GM12878 (cell line): ENCODE data around the gene AK8. TPM values are rescaled to one million over a fixed set of nuclear protein-coding genes. Genes with fewer than 3 reads are reported as not detected.

Source experiments
- ATAC-seq: fragments of 200-7000 bp; cut with Tn5 transposase; 3 replicates; pipeline ENCODE4 v1.9.1; 2020; ENCODE audit warnings: mild to moderate bottlenecking, moderate library complexity
- Bru-seq: library from RNA; stranded (reverse); fragments of 400-500 nt; gene quantifications from one replicate; lab custom pipeline; 2021; lab: Mats Ljungman, UMichigan
- BruChase-seq, 2 experiments: library from RNA; stranded (reverse); fragments of 400-500 nt; gene quantifications; one replicate each; lab custom pipeline; 2021; lab: Mats Ljungman, UMichigan
- BruUV-seq: library from RNA; stranded (reverse); fragments of 400-500 nt; replicated peaks from 2 replicates; lab custom pipeline; 2021; lab: Mats Ljungman, UMichigan
- CTCF ChIA-PET: fragments of 300-600 bp; sonication (Branson Sonifier 250); formaldehyde crosslinking; extraction: SDS; loops from one replicate; lab custom pipeline; 2021; ENCODE audit warnings: inconsistent platforms; lab: Yijun Ruan, JAX
- POLR2A ChIA-PET: fragments of 350-600 bp; formaldehyde crosslinking; extraction: SDS; loops from one replicate; lab custom pipeline; 2021; ENCODE audit warnings: inconsistent platforms; lab: Charles Lee
- RAD21 ChIA-PET: fragments of 300-600 bp; sonication (Branson Sonifier 250); formaldehyde crosslinking; loops from one replicate; lab custom pipeline; 2023; ENCODE audit warnings: antibody characterized with exemption; ENCODE audit not compliant: unreplicated experiment; lab: Charles Lee
- SMC1A ChIA-PET: fragments of 300-600 bp; sonication (Branson Sonifier 250); formaldehyde crosslinking; loops from one replicate; lab custom pipeline; 2023; ENCODE audit not compliant: unreplicated experiment, uncharacterized antibody; lab: Charles Lee
- DNase-seq: peaks from one replicate; pipeline ENCODE4 v3.0.0-alpha.2; 2011; ENCODE audit warnings: low read depth, low spot score
- FAIRE-seq: peaks from 3 replicates; lab custom pipeline; 2011; peaks lifted over from hg19 to GRCh38; lab: Jason Lieb, UNC
- H2AFZ ChIP-seq: 2 replicates; pipeline ENCODE4 v1.6.0; 2011; ENCODE audit warnings: low read depth, low read length, control low read depth; ENCODE audit not compliant: control insufficient read depth
- H3K27ac ChIP-seq: 2 replicates; pipeline ENCODE4 v1.5.1; 2011; ENCODE audit warnings: control low read depth; ENCODE audit not compliant: control insufficient read depth, insufficient read depth
- H3K27me3 ChIP-seq, 2 experiments: replicated peaks in 1 of 2; 2 replicates each; pipeline versions ENCODE4 v1.6.0 to v1.6.1; 2011; ENCODE audit warnings: low read length in 1 of 2; ENCODE audit not compliant: control insufficient read depth in 2 of 2, insufficient read depth in 2 of 2
- H3K36me3 ChIP-seq, 2 experiments: 2 replicates each; pipeline ENCODE4 v1.5.1; 2011; ENCODE audit warnings: low read length in 1 of 2; ENCODE audit not compliant: control insufficient read depth in 2 of 2, insufficient read depth in 2 of 2
- H3K4me1 ChIP-seq: 2 replicates; pipeline ENCODE4 v1.6.1; 2011; ENCODE audit warnings: mild to moderate bottlenecking, low read length, moderate library complexity, mixed read lengths; ENCODE audit not compliant: control insufficient read depth, insufficient read depth
- H3K4me2 ChIP-seq: 2 replicates; pipeline ENCODE4 v1.6.0; 2011; ENCODE audit warnings: control low read depth; ENCODE audit not compliant: control insufficient read depth, insufficient read depth
- H3K4me3 ChIP-seq: fragments of 200-600 bp; sonication (generic); 2 replicates; pipeline ENCODE4 v1.5.1; 2016
- H3K79me2 ChIP-seq: 2 replicates; pipeline ENCODE4 v1.6.0; 2011; ENCODE audit warnings: low read length; ENCODE audit not compliant: control insufficient read depth, insufficient read depth
- H3K9ac ChIP-seq: 2 replicates; pipeline ENCODE4 v1.8.0; 2011; ENCODE audit warnings: low read length, control low read depth, mixed read lengths; ENCODE audit not compliant: control insufficient read depth, insufficient read depth
- H3K9me3 ChIP-seq: replicated peaks from 3 replicates; pipeline ENCODE4 v1.5.1; 2011; ENCODE audit warnings: mild to moderate bottlenecking, low read length; ENCODE audit not compliant: control insufficient read depth, insufficient read depth
- H4K20me1 ChIP-seq: 2 replicates; pipeline ENCODE4 v1.6.0; 2011; ENCODE audit not compliant: control insufficient read depth, insufficient read depth
- ATF3 ChIP-seq: IDR thresholded peaks from 2 replicates; pipeline ENCODE4 v1.6.1; 2011; ENCODE audit warnings: low read depth, mild to moderate bottlenecking, low read length, moderate library complexity, borderline replicate concordance; ENCODE audit errors: extremely low read depth
- BCLAF1 ChIP-seq: fragments of 450-650 bp; IDR thresholded peaks from 2 replicates; pipeline ENCODE4 v1.6.1; 2017; ENCODE audit warnings: antibody characterized with exemption, mild to moderate bottlenecking, moderate library complexity
- BHLHE40 ChIP-seq, 2 experiments: fragments of 450-650 bp in 1 of 2; IDR thresholded peaks; 2 replicates each; pipeline ENCODE4 v1.6.1; 2011 to 2017; ENCODE audit warnings: low read depth in 2 of 2, borderline replicate concordance in 1 of 2, improper control_type of control experiment in 1 of 2, low read length in 1 of 2, mild to moderate bottlenecking in 1 of 2
- CBFB ChIP-seq: IDR thresholded peaks from 2 replicates; pipeline ENCODE4 v1.6.1; 2016; ENCODE audit warnings: antibody characterized with exemption, low read depth
- GABPA ChIP-seq: IDR thresholded peaks from 2 replicates; pipeline ENCODE4 v1.6.1; 2014; ENCODE audit warnings: antibody characterized with exemption, low read depth, mild to moderate bottlenecking, inconsistent platforms
- MTA2 ChIP-seq: fragments of 450-650 bp; IDR thresholded peaks from 2 replicates; pipeline ENCODE4 v1.6.1; 2016; ENCODE audit warnings: low read depth, mild to moderate bottlenecking, moderate library complexity
- POLR2A ChIP-seq: IDR thresholded peaks from 2 replicates; pipeline ENCODE4 v1.6.1; 2011; ENCODE audit warnings: low read depth, mild to moderate bottlenecking, low read length
- POLR2AphosphoS2 ChIP-seq: IDR thresholded peaks from 2 replicates; pipeline ENCODE4 v1.6.1; 2011; ENCODE audit warnings: low read depth, mild to moderate bottlenecking, low read length, improper control_type of control experiment, moderate library complexity
- TCF7 ChIP-seq: IDR thresholded peaks from 2 replicates; pipeline ENCODE4 v1.6.1; 2014; ENCODE audit warnings: antibody characterized with exemption, borderline replicate concordance
- YY1 ChIP-seq: IDR thresholded peaks from 2 replicates; pipeline ENCODE4 v1.6.1; 2011; ENCODE audit warnings: low read depth, mild to moderate bottlenecking, low read length
- WGBS: methylation state at CpG from one replicate; pipeline ENCODE4 v1.1.6; 2016; ENCODE audit warnings: low lambda C conversion rate; ENCODE audit not compliant: insufficient replicate concordance, insufficient coverage; ENCODE audit errors: missing lambda C conversion rate; 5-methylcytosine and 5-hydroxymethylcytosine counted together
- in situ Hi-C: fragments of 300-500 bp; cut with MboI; formaldehyde crosslinking; loops from 9 replicates; pipeline ENCODE4 v1.14.3; 2018; ENCODE audit warnings: mixed read lengths
- intact Hi-C: fragments of 100-400 bp; cut with micrococcal nuclease; formaldehyde crosslinking; loops from one replicate; pipeline ENCODE4 v1.14.2; 2022; ENCODE audit not compliant: unreplicated experiment
- long read RNA-seq, 2 experiments: library from polyadenylated mRNA; unstranded; transcript quantifications; one replicate each; pipeline ENCODE4 v2.0.0, GENCODE V29; 2019 to 2020
- polyA minus RNA-seq, 3 experiments: library from RNA; depleted of rRNA, polyadenylated mRNA; stranded (reverse); fragments of >200 nt; gene quantifications; 2 replicates each; pipeline ENCODE4 v1.2.3, GENCODE V29; 2011
- polyA plus RNA-seq, 11 experiments: library from polyadenylated mRNA; depleted of rRNA in 4 of 11; unstranded in 6 of 11; stranded (reverse) in 5 of 11; fragments of >200 nt; fragmentation: Nextera tagmentation in 4 of 11; fragmentation: Illumina TruSeq in 1 of 11; extraction: Ambion mirVana in 4 of 11; extraction: Trizol in 1 of 11; gene quantifications; 1 replicate in 1 of 11; 2 replicates in 10 of 11; pipeline versions ENCODE4 v1.2.1 to v1.2.3, GENCODE V29; 2011 to 2016; ENCODE audit warnings: inconsistent platforms in 2 of 11, missing spikeins in 2 of 11, low read depth in 1 of 11
- total RNA-seq, 4 experiments: library from RNA; depleted of rRNA in 3 of 4; stranded (reverse); fragments of >200 nt in 3 of 4; fragmentation: Illumina TruSeq in 1 of 4; extraction: Trizol in 1 of 4; gene quantifications; 2 replicates each; pipeline versions ENCODE4 v1.2.1 to v1.2.3, GENCODE V29; 2013 to 2021

The AK8 gene, protein sequence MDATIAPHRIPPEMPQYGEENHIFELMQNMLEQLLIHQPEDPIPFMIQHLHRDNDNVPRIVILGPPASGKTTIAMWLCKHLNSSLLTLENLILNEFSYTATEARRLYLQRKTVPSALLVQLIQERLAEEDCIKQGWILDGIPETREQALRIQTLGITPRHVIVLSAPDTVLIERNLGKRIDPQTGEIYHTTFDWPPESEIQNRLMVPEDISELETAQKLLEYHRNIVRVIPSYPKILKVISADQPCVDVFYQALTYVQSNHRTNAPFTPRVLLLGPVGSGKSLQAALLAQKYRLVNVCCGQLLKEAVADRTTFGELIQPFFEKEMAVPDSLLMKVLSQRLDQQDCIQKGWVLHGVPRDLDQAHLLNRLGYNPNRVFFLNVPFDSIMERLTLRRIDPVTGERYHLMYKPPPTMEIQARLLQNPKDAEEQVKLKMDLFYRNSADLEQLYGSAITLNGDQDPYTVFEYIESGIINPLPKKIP
- 0.19 TPM in 1 of 2 replicates, not detected in the other for total RNA-seq (2013; cell fraction: nucleolus; rRNA removed)
- total RNA-seq (2014; rRNA removed) (not detected in 2 replicates), total RNA-seq (2014; rRNA removed; fragmentation: Illumina TruSeq; extraction: Trizol) (not detected in 2 replicates), total RNA-seq (2021) (not detected in 2 replicates), polyA plus RNA-seq (2011; rRNA removed) (0.09 and 0.12 TPM in 2 replicates), polyA plus RNA-seq (2014; fragmentation: Illumina TruSeq; extraction: Trizol) (0.03 TPM in 1 of 2 replicates, not detected in the other), polyA plus RNA-seq (2014; fragmentation: Nextera tagmentation; extraction: Ambion mirVana) (not detected), polyA plus RNA-seq (2014; rRNA removed) (0.04 TPM in 1 of 2 replicates, not detected in the other), polyA plus RNA-seq (2016; fragmentation: Nextera tagmentation; extraction: Ambion mirVana) (under 1 TPM; 0.06 to 0.08 TPM), polyA minus RNA-seq (2011; rRNA and poly(A)+ RNA removed) (not detected in 2 replicates), Bru-seq, nascent RNA (percentile 18 among the genes with signal in this experiment), BruChase-seq, experiment 1, labeled RNA remaining after a 6-hour chase (percentile 19 among the genes with signal in this experiment), BruChase-seq, experiment 2, labeled RNA remaining after a 2-hour chase (percentile 14 among the genes with signal in this experiment)
- not detected for polyA plus RNA-seq (2011; ENCODE audit: low read depth)
- 0.10 and 0.18 TPM in 2 replicates for polyA plus RNA-seq (2011; cell fraction: cytosol; rRNA removed)
- 0.20 and 0.24 TPM in 2 replicates for polyA plus RNA-seq (2011; cell fraction: nucleus; rRNA removed)
- polyA plus RNA-seq (2012), result 0.18 and 0.24 TPM in 2 replicates
- polyA minus RNA-seq (2011; cell fraction: cytosol; rRNA and poly(A)+ RNA removed), result not detected in 2 replicates
- 0.12 and 0.29 TPM in 2 replicates for polyA minus RNA-seq (2011; cell fraction: nucleus; rRNA and poly(A)+ RNA removed)
- long read RNA-seq, experiment 1, result 0 reads
- long read RNA-seq, experiment 2, result 0 reads

DNA sequence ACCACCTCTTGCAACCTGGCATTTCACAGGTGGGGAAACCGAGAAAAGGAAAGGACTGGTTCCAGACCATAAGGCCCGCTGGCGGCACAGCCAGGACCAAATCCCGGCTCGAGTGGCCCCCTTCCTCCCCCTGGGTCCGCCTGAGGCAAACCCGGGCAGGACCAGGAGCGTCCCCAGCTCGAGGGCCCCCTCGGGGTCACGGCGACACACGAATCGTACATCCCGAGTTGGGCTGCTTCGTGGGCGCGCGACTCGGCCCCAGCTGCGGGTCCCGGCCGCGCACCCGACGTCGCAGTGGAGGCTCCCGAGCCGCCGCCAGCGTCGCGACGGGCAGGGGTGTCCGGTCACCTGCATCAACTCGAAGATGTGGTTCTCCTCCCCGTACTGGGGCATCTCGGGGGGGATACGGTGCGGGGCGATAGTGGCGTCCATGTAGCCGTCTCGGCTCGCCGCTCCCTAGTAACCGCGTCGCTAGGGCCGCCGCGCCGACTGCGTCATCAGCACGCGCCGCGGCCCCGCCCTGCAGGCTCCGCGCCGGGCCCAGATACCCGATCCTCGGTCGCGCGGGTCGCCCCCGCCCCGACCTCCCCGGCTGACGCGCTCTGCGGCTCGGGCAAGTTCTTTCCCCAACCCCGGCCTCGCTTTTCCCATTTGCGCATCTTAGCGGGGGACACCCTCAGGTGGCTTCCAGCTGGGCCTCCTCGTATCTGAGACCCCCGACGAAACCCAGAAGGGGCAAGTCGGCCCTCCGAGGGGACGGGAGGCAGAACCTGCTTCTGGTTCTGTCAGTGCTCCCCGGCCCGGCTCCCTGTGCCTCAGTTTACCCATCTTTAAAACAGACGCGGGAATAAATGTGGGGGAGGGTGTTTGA lies at the start of gene AK8:
Gene AK8 (minus strand): TSS at position 461 of the 871 bp plus-strand sequence. CDS start 29 bp downstream, at position 432.
- peak within 1 kb of the TSS; percentile 98 for H3K4me2 ChIP-seq
- BruUV-seq, result TSS peak; percentile 57
- no peaks in the 10 kb centered on the region for H4K20me1 ChIP-seq
- 3% methylated on average over 80 of the region's 89 CpGs for WGBS
- 0 out of 4 replicates have a peak, but pooled peaks cover 0 to 4% of the 10 kb centered on the region in 2 experiments for H3K27me3 ChIP-seq
- ChIA-PET POLR2A (interaction anchor here (0.5 kb wide), 1 partner anchor 67 kb away, joined by 3 read pairs; no protein-coding TSS in a partner anchor), SMC1A (interaction anchor here (0.9 kb wide), 1 partner anchor 9 kb away, joined by 3 read pairs; no protein-coding TSS in a partner anchor), RAD21 (interaction anchor here (0.6 kb wide), 1 partner anchor 1100 kb away, joined by 3 read pairs; no protein-coding TSS in a partner anchor), CTCF (interaction anchor here (6.1 kb wide), 1 partner anchor 24 kb away, joined by 32 read pairs; no protein-coding TSS in a partner anchor)
- H3K4me1 ChIP-seq, result no peaks in the 10 kb centered on the region
- FAIRE-seq, result peak; percentile 41
- DNase-seq, result no peak
- H3K36me3 ChIP-seq, result no peaks in the 10 kb centered on the region
- in situ Hi-C loops (no loop called here), intact Hi-C loops (no loop called here)
- peak within 1 kb of the TSS; percentile 92 for H2AFZ ChIP-seq
- peak; percentile 91 for ATAC-seq
- no peaks in the 10 kb centered on the region for H3K79me2 ChIP-seq
- H3K27ac ChIP-seq, result no peak within 1 kb of the TSS
- peak within 1 kb of the TSS; percentile 90 for H3K4me3 ChIP-seq
- H3K9ac ChIP-seq, result peak within 1 kb of the TSS; percentile 80
- no peaks in the 10 kb centered on the region for H3K9me3 ChIP-seq
- TF ChIP-seq YY1 (peak; percentile 68; the same call in 1 of the 2 replicates), BHLHE40 (IDR thresholded peaks at IDR 0.05; ENCODE audit: borderline replicate concordance in 1 of 2, low read depth in 2 of 2, low read length in 1 of 2) (peak in 1 of 2 experiments; percentile 83; a peak in 2 of 4 replicates), BCLAF1 (no peak), GABPA (no peak), CBFB (no peak), POLR2A (peak; percentile 70), POLR2AphosphoS2 (no peak), ATF3 (peak; percentile 78; the same call in 1 of the 2 replicates), TCF7 (no peak), MTA2 (no peak)
